Left ventricle myocardium inferior (tissue), 1 donor: ENCODE results near the gene ABCA7. TPM values are rescaled to one million over a fixed set of nuclear protein-coding genes. Genes with fewer than 3 reads are reported as not detected.

ENCODE experiments used
- DNase-seq: peaks from one replicate; pipeline ENCODE4 v3.0.0-alpha.2; 2020
- H3K27ac ChIP-seq: fragments of 200-600 bp; replicated peaks from 2 replicates; pipeline ENCODE4 v1.8.0; 2021
- H3K27me3 ChIP-seq: fragments of 200-600 bp; 2 replicates; pipeline ENCODE4 v1.8.0; 2021; ENCODE audit warnings: low read depth
- H3K36me3 ChIP-seq: fragments of 200-600 bp; 2 replicates; pipeline ENCODE4 v1.8.0; 2021
- H3K4me1 ChIP-seq: fragments of 200-600 bp; 2 replicates; pipeline ENCODE4 v1.8.0; 2021
- H3K4me3 ChIP-seq: fragments of 200-600 bp; 2 replicates; pipeline ENCODE4 v1.8.0; 2021; ENCODE audit warnings: mild to moderate bottlenecking, moderate library complexity
- H3K9me3 ChIP-seq: fragments of 200-600 bp; replicated peaks from 2 replicates; pipeline ENCODE4 v1.8.0; 2021
- intact Hi-C: fragments of 100-400 bp; cut with micrococcal nuclease; formaldehyde crosslinking; loops from one replicate; pipeline ENCODE4 v1.11.0; 2022
- total RNA-seq: library from RNA; stranded (reverse); fragmentation: NEBNext Ultra II Directional; extraction: Animal tissue kit (Norgen Biotek cat#: 25700); gene quantifications from one replicate; pipeline ENCODE4 v1.2.1, GENCODE V29; 2021
- TF ChIP-seq, protein P1 (sequence below): fragments of 200-600 bp; IDR thresholded peaks from 2 replicates; pipeline ENCODE4 v1.8.0; 2021; ENCODE audit warnings: antibody characterized with exemption, mild to moderate bottlenecking, borderline replicate concordance
- donor health status: DM: no; HTN: yes; CAD: no; lungs with severe emphysema.

The ABCA7 gene
- total RNA-seq, 1 donor from 2014 or later, result 9.3 TPM

DNA sequence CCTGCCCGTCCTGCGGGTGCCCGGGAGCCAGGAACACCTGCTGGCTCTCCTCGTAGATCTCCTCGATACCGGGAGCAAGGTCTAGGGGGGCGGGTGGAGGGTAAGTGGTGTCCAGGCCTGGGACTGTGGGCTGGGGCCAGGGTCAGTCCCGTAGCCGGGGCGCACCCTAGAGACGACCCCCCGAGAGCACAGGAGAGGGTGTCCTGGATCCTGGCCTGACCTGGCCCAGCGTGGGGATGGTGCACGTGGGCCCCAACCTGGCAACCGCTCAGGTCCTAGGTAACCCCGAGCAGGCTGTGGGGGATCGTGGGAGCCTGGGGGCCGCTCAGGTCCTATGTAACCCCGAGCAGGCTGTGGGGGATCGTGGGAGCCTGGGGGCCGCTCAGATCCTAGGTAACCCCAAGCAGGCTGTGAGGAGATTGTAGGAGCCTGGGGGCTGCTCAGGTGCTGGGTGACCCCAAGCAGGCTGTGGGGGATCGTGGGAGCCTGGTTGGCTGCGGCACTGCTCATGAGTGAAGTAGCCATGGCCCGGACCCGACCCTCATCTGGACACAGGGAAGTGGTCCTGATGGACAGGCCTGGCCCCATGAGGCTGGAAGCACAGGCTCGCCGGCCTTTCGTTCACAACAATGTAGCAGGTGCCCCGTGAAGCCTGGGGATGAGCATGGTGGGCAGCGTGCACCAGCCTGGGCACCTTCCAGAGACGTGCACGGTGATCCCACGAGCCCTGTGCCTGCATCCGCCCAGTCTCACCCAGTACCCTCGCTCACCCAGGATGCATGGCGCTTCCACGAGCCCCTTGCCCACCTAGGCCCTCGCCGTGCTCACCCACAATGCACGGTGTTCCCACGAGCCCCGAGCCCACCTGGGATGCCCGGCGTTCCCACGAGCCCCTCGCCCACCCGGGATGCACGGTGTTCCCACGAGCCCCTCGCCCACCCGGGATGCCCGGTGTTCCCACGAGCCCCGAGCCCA, 70.1 kb downstream of the ABCA7 start:
- H3K4me3 ChIP-seq, result no peak overlapping the region
- H3K4me1 ChIP-seq, result peaks cover 57% of the 10 kb centered on the region
- no peak for DNase-seq
- peaks cover 70% of the 10 kb centered on the region for H3K36me3 ChIP-seq
- TF ChIP-seq, protein P1, sequence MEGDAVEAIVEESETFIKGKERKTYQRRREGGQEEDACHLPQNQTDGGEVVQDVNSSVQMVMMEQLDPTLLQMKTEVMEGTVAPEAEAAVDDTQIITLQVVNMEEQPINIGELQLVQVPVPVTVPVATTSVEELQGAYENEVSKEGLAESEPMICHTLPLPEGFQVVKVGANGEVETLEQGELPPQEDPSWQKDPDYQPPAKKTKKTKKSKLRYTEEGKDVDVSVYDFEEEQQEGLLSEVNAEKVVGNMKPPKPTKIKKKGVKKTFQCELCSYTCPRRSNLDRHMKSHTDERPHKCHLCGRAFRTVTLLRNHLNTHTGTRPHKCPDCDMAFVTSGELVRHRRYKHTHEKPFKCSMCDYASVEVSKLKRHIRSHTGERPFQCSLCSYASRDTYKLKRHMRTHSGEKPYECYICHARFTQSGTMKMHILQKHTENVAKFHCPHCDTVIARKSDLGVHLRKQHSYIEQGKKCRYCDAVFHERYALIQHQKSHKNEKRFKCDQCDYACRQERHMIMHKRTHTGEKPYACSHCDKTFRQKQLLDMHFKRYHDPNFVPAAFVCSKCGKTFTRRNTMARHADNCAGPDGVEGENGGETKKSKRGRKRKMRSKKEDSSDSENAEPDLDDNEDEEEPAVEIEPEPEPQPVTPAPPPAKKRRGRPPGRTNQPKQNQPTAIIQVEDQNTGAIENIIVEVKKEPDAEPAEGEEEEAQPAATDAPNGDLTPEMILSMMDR, result no peak
- intact Hi-C loops, result no loop called here
- H3K27me3 ChIP-seq, result no peaks in the 10 kb centered on the region
- no peaks in the 10 kb centered on the region for H3K9me3 ChIP-seq
- H3K27ac ChIP-seq, result no peak overlapping the region

DNA sequence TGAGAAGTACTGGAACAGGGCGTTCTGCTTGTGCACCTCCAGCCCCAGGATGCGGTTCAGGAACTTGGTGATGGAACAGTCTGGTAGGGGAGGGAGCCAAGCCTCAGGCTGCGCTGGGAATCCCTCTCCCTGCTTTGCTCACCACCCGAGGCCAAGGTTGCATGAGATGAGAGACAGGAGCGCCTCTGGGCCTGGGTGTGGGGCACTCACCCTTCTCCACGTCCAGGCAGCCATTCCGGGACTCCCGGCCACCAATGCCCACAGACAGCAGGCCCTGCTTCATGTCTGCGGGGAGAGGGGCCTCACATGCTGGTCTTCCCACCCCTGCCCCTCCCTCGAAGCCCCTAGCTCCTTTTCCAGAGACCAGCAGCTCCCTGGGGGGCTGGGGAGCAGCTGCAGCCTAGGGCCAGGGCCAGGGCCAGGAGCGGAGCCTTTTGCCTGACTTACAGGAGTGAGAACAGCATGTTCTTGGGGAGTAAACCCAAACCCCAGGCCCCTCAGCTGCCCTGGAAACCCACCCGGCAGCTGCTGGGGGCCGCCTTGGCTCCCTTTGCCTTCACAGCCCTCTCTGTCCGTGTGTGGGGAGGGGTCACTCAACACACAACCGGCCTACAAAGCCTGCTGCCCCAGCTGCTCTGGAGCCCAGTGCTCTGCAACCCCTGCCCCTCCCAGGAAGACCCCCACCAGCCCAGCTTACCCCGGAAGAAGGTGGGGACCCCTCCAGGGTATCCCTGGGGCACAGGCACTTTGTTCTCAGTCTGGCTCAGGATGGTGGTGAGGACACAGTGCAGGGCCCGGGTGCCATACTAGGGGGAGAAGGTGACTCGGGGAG, 71.1 kb downstream of the ABCA7 start:
- TF ChIP-seq, protein P1, result no peak
- no peak for DNase-seq
- no peaks in the 10 kb centered on the region for H3K9me3 ChIP-seq
- peak overlapping the region; percentile 55 for H3K27ac ChIP-seq
- intact Hi-C loops, result no loop called here
- peaks cover 47% of the 10 kb centered on the region for H3K4me1 ChIP-seq
- H3K4me3 ChIP-seq, result no peak overlapping the region
- no peaks in the 10 kb centered on the region for H3K27me3 ChIP-seq
- H3K36me3 ChIP-seq, result peaks cover 78% of the 10 kb centered on the region

DNA sequence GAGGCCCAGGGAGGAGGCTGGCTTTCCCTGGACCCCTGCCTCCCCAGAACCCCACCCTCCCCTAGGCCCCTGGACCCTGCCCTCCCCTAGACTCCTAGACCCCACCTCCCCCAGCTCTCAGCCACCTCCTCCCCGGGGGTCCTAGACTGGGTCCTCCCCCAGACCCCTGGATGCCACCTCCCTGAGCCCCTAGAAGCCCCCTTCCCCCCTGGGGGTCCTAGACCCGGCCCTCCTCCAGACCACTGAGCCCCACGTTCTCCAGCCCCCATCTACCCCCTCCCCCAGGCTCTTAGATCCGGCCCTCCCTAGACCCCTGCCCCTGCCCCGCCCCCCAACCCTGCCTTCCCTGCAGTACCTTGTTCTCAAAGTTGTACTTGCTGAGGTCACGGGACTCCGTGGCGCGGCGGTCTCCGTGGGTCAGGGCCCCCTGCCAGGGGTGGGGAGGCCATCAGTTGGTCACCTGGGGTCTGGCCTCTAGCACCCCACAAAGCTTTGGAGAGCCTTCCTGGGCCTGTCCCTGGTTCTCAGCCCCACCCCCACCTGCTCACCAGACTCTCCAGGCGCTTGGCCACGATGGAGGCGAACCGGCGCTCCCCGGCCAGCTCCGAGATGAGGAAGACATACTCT, 71.8 kb downstream of the ABCA7 start:
- no peak for DNase-seq
- Histone ChIP-seq H3K27me3 (no peaks in the 10 kb centered on the region), H3K4me1 (peaks cover 40% of the 10 kb centered on the region), H3K4me3 (peak overlapping the region; percentile 3), H3K27ac (peak overlapping the region; percentile 80), H3K36me3 (peaks cover 77% of the 10 kb centered on the region), H3K9me3 (no peaks in the 10 kb centered on the region)
- TF ChIP-seq, protein P1, result no peak
- intact Hi-C loops, result no loop called here

DNA sequence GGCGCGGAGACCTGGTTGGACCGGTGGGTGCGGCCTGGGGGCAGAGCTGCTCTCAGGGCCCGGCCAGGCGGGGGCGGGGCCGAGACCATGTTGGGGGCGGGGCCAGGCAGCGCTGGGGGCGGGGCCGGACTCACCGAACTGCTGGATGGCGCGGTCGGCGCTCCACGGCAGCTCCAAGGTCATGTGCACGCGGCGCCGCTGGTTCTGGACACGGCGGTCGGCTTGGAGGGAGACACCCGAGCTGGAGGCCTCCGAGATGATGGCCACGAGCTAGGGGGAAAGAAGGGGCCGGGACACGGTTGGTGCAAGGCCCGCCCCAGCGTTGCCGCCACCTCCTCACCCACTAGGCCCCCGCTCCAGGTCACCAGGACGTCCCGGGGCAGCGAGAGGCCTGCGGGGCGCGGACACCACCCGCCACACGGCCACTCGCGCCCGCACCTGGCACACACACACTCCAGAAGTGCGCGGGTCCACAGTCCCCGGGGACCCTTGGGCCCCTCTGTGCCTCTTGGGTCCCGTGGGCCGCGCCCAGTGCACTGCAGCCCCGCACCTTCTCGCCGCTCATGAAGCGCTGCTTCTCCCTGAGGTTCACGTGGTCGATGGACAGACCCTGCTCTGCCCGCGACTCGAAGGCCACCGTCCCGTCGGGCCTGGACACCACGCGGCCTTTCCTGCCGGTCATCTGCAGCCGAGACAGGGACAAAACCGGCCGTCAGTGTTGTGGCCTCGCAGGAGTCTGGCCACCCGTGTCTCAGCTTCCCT, 72.5 kb downstream of the ABCA7 start:
- no peak for DNase-seq
- Histone ChIP-seq H3K4me1 (peaks cover 33% of the 10 kb centered on the region), H3K36me3 (peaks cover 77% of the 10 kb centered on the region), H3K27ac (peak overlapping the region; percentile 80), H3K9me3 (no peaks in the 10 kb centered on the region), H3K27me3 (no peaks in the 10 kb centered on the region), H3K4me3 (peak overlapping the region; percentile 3)
- intact Hi-C loops, result no loop called here
- TF ChIP-seq, protein P1, result no peak
